Fibroblast of mammary gland (primary cell): Measurements from ENCODE around the gene RNH1.

ENCODE experiments used
- DNase-seq: peaks from one replicate; pipeline ENCODE4 v3.0.0-alpha.2; 2010; ENCODE audit warnings: low read depth
- H3K4me3 ChIP-seq: 2 replicates; pipeline ENCODE4 v1.5.1; 2011; ENCODE audit warnings: low read depth, mild to moderate bottlenecking, low read length, moderate library complexity; ENCODE audit not compliant: control insufficient read depth
- CTCF ChIP-seq: conservative IDR thresholded peaks from 2 replicates; pipeline ENCODE4 v1.5.1; 2011; ENCODE audit warnings: low read depth, low read length, inconsistent platforms; ENCODE audit not compliant: control insufficient read depth, insufficient read depth

Gene RNH1

GRCh38 chr11:474914-475506, 32.0 kb downstream of the RNH1 start:
- no peak for TF ChIP-seq CTCF
- no peak overlapping the region for H3K4me3 ChIP-seq

GRCh38 chr11:473962-474785, 32.9 kb downstream of the RNH1 start:
- TF ChIP-seq CTCF, result no peak
- DNase-seq, result no peak
- H3K4me3 ChIP-seq, result no peak overlapping the region

More at GRCh38 chr11:474914-475506, 32.0 kb downstream of the RNH1 start:
- no peak for DNase-seq

- no peak for DNase-seq
- H3K4me3 ChIP-seq, result no peak overlapping the region
- no peak for TF ChIP-seq CTCF
Observed at GRCh38 chr11:473415-473814, 33.6 kb downstream of the RNH1 start.

GRCh38 chr11:472816-473215, 34.2 kb downstream of the RNH1 start:
- TF ChIP-seq CTCF, result no peak

GRCh38 chr11:472272-472671, 34.8 kb downstream of the RNH1 start:
- DNase-seq, result no peak
- no peak overlapping the region for H3K4me3 ChIP-seq
- no peak for TF ChIP-seq CTCF

More at GRCh38 chr11:472816-473215, 34.2 kb downstream of the RNH1 start:
- DNase-seq, result no peak
- no peak overlapping the region for H3K4me3 ChIP-seq

GRCh38 chr11:471468-472145, 35.4 kb downstream of the RNH1 start:
- no peak for DNase-seq
- TF ChIP-seq CTCF, result no peak
- H3K4me3 ChIP-seq, result no peak overlapping the region
